HG02759 (cell line): ENCODE results near the gene CALD1.
A peak's percentile ranks its signal among the peaks of the same experiment; 100 is the strongest.

Experiments used
- ATAC-seq: cut with Tn5 transposase; IDR thresholded peaks from one replicate; pipeline ENCODE4 v1.9.1; 2021; ENCODE audit warnings: mild to moderate bottlenecking, moderate library complexity; ENCODE audit not compliant: unreplicated experiment

The CALD1 gene

GRCh38 chr7:134993877-134994456 is 214.5 kb downstream of the CALD1 start:
- no peak for ATAC-seq

- peak; percentile 50 for ATAC-seq
Measured at GRCh38 chr7:134995239-134996096, 216.0 kb downstream of the CALD1 start.

- ATAC-seq, result peak; percentile 50
Measured at GRCh38 chr7:134996097-134996550, 216.7 kb downstream of the CALD1 start.

GRCh38 chr7:134997214-134997885 is 217.9 kb downstream of the CALD1 start:
- no peak for ATAC-seq

- no peak for ATAC-seq
Measured at GRCh38 chr7:134999136-134999535, 219.7 kb downstream of the CALD1 start.

GRCh38 chr7:135001390-135002165 is 222.1 kb downstream of the CALD1 start:
- ATAC-seq, result no peak

GRCh38 chr7:135012229-135012628 is 232.8 kb downstream of the CALD1 start:
- ATAC-seq, result no peak
